Lung microvascular endothelial cell (primary cell): ENCODE results near the gene DLX5. TPM values are rescaled to one million over a fixed set of nuclear protein-coding genes. Genes with fewer than 3 reads are reported as not detected.
A peak's percentile ranks its signal among the peaks of the same experiment; 100 is the strongest.

Experiments used
- DNase-seq, 2 donors: peaks; one replicate each; pipeline versions ENCODE4 v3.0.0 to v3.0.0-alpha.2; 2010; ENCODE audit warnings: low read depth in 2 of 2
- total RNA-seq: library from RNA; depleted of rRNA; stranded (reverse); fragments of >200 nt; gene quantifications from 2 replicates; pipeline ENCODE4 v1.2.1, GENCODE V29; 2014

DLX5 gene
- total RNA-seq, 1 donor from 2014 or later = not detected

- peak; percentile 29 to 54 for DNase-seq
These were observed 18.4 kb downstream of the DLX5 start for GRCh38 chr7:97006055-97006815.

GRCh38 chr7:97005183-97006054 is 19.2 kb downstream of the DLX5 start, which contains the start of gene DLX6:
Gene DLX6, plus strand, starts transcription at chr7:97005553. Its CDS starts 425 bp downstream, at chr7:97005978.
- DNase-seq = peak; percentile 10 to 14

- no peak for DNase-seq
These were observed 20.1 kb downstream of the DLX5 start for GRCh38 chr7:97004247-97005182.

GRCh38 chr7:97003262-97004246 is 21.1 kb downstream of the DLX5 start:
- no peak for DNase-seq

- no peak for DNase-seq
These were observed 21.9 kb downstream of the DLX5 start for GRCh38 chr7:97002555-97003261.

GRCh38 chr7:97001656-97002554 is 22.7 kb downstream of the DLX5 start:
- no peak for DNase-seq

- no peak for DNase-seq
These were observed 23.4 kb downstream of the DLX5 start for GRCh38 chr7:97001221-97001620.

GRCh38 chr7:96998744-96999143 is 25.9 kb downstream of the DLX5 start:
- DNase-seq = no peak

- no peak for DNase-seq
These were observed 26.3 kb downstream of the DLX5 start for GRCh38 chr7:96998333-96998732.

GRCh38 chr7:96997512-96998032 is 27.1 kb downstream of the DLX5 start:
- no peak for DNase-seq

- no peak for DNase-seq
These were observed 27.6 kb downstream of the DLX5 start for GRCh38 chr7:96996958-96997511.

GRCh38 chr7:96996111-96996957 is 28.3 kb downstream of the DLX5 start:
- DNase-seq = no peak

- DNase-seq = no peak
These were observed 29.1 kb downstream of the DLX5 start for GRCh38 chr7:96995406-96996110.

- no peak for DNase-seq
These were observed 30.7 kb downstream of the DLX5 start for GRCh38 chr7:96993980-96994379.

GRCh38 chr7:96993094-96993865 is 31.4 kb downstream of the DLX5 start:
- no peak for DNase-seq
